8988T (cell line): ENCODE results near the gene WBP2.
"Not testable (repeated sequence)": the region's sequence is repeated elsewhere in the genome, so short reads cannot be mapped to it uniquely, and the experiment has no call there.

ENCODE experiments used
- DNase-seq: peaks from one replicate; pipeline ENCODE4 v3.0.0; 2011

WBP2 gene

GRCh38 chr17:75812096-75813013 is 42.8 kb downstream of the WBP2 start:
- DNase-seq: no peak

GRCh38 chr17:75811174-75811573 is 44.0 kb downstream of the WBP2 start:
- no peak for DNase-seq

GRCh38 chr17:75810756-75811155 is 44.4 kb downstream of the WBP2 start:
- not testable (repeated sequence) for DNase-seq

- DNase-seq: no peak
Measured at GRCh38 chr17:75810216-75810615, 44.9 kb downstream of the WBP2 start.

GRCh38 chr17:75809631-75810111 is 45.5 kb downstream of the WBP2 start:
- DNase-seq: no peak

GRCh38 chr17:75808905-75809621 is 46.1 kb downstream of the WBP2 start:
- no peak for DNase-seq

GRCh38 chr17:75808549-75808904 is 46.6 kb downstream of the WBP2 start:
- no peak for DNase-seq

- DNase-seq: no peak
Measured at GRCh38 chr17:75807861-75808260, 47.3 kb downstream of the WBP2 start.

GRCh38 chr17:75806822-75807500 is 48.2 kb downstream of the WBP2 start:
- no peak for DNase-seq

- DNase-seq: no peak
Measured at GRCh38 chr17:75803883-75804282, 51.3 kb downstream of the WBP2 start.

GRCh38 chr17:75799402-75799801 is 55.7 kb downstream of the WBP2 start:
- no peak for DNase-seq

- DNase-seq: no peak
Measured at GRCh38 chr17:75795820-75796607, 59.1 kb downstream of the WBP2 start.
